Immature natural killer cell (primary cell): ENCODE data around the gene TNPO2. TPM values are rescaled to one million over a fixed set of nuclear protein-coding genes. Genes with fewer than 3 reads are reported as not detected.
A peak's percentile ranks its signal among the peaks of the same experiment; 100 is the strongest.
"Not testable (repeated sequence)": the region's sequence is repeated elsewhere in the genome, so short reads cannot be mapped to it uniquely, and the experiment has no call there.

Source experiments
- DNase-seq, 3 donors: peaks; one replicate each; pipeline ENCODE4 v3.0.0; 2022; ENCODE audit warnings: mixed read lengths in 1 of 3
- H3K27ac Mint-ChIP-seq, 6 donors: one replicate each; pipeline ENCODE4 v1.8.0; 2020; ENCODE audit warnings: mixed read lengths in 6 of 6, mild to moderate bottlenecking in 5 of 6, inconsistent platforms in 4 of 6, moderate library complexity in 3 of 6
- H3K27me3 Mint-ChIP-seq, 3 donors: one replicate each; pipeline ENCODE4 v1.8.0; 2020 to 2021; ENCODE audit warnings: low read depth in 3 of 3, mild to moderate bottlenecking in 3 of 3, mixed read lengths in 3 of 3, moderate library complexity in 3 of 3, inconsistent platforms in 1 of 3
- H3K36me3 Mint-ChIP-seq, 3 donors: one replicate each; pipeline ENCODE4 v1.8.0; 2020; ENCODE audit warnings: mixed read lengths in 3 of 3, inconsistent platforms in 2 of 3, mild to moderate bottlenecking in 2 of 3
- H3K4me1 Mint-ChIP-seq, 2 donors: one replicate each; pipeline ENCODE4 v1.8.0; 2020; ENCODE audit warnings: inconsistent platforms in 2 of 2, mild to moderate bottlenecking in 2 of 2, mixed read lengths in 2 of 2, moderate library complexity in 1 of 2
- H3K4me3 Mint-ChIP-seq, 5 donors: one replicate each; pipeline ENCODE4 v1.8.0; 2020; ENCODE audit warnings: mild to moderate bottlenecking in 5 of 5, mixed read lengths in 5 of 5, inconsistent platforms in 3 of 5, moderate library complexity in 3 of 5
- H3K9me3 Mint-ChIP-seq, 6 donors: one replicate each; pipeline ENCODE4 v1.8.0; 2020; ENCODE audit warnings: mild to moderate bottlenecking in 6 of 6, mixed read lengths in 6 of 6, inconsistent platforms in 4 of 6, moderate library complexity in 3 of 6
- polyA plus RNA-seq, 3 donors: library from polyadenylated mRNA; unstranded; fragments of 300-500 nt; fragmentation: Illumina TruSeq; gene quantifications; one replicate each; pipeline ENCODE4 v1.2.3, GENCODE V29; 2021

Gene TNPO2
- polyA plus RNA-seq, 3 donors from 2014 or later: 0.46 to 4.0 (median 0.98) TPM

DNA sequence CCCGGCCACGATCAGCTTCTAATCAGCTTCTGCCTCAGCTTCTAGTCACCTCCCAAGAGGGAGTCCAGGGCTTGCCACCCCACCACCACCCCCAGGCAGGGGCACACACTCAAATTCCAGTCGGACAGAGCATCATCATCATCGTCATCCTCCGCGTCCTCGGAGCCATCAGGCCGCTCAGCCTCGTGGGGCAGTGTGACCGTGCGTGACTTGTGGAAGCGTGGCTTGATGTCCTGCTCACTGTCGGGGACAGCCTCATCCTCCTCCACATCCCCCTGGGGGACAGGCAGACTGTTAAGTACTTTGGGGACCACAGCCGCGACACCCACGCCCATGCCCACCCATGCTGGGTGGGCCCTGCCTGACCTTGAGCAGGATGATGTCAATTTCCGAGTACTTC lies 12.5 kb downstream of the TNPO2 start:
- Mint-ChIP-seq H3K27me3 (no peaks in the 10 kb centered on the region), H3K27ac (no peak overlapping the region), H3K9me3 (no peaks in the 10 kb centered on the region), H3K36me3 (peaks cover 0 to 30% (median 8%) of the 10 kb centered on the region in 3 donors), H3K4me1 (no peaks in the 10 kb centered on the region), H3K4me3 (no peak overlapping the region)
- DNase-seq: no peak

DNA sequence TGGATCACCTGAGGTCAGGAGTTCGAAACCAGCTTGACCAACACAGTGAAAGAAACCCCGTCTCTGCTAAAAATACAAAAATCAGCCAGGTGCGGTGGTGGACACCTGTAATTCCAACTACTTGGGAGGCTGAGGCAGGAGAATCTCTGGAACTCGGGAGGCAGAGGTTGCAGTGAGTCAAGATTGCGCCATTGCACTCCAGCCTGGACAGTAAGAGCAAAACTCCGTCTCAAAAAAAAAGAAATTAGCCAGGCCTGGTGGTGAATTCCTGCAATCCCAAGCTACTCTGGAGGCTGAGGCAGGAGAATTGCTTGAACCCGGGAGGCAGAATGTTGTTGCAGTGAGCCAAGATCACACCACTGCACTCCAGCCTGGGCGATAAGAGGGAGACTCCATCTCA lies 15.1 kb downstream of the TNPO2 start:
- H3K4me1 Mint-ChIP-seq: no peaks in the 10 kb centered on the region
- no peak overlapping the region for H3K27ac Mint-ChIP-seq
- no peak overlapping the region for H3K4me3 Mint-ChIP-seq
- H3K36me3 Mint-ChIP-seq: peaks cover 0 to 32% (median 7%) of the 10 kb centered on the region in 3 donors
- no peak for DNase-seq
- H3K27me3 Mint-ChIP-seq: peaks cover 0 to 1% (median 0%) of the 10 kb centered on the region in 3 donors
- no peaks in the 10 kb centered on the region for H3K9me3 Mint-ChIP-seq

GRCh38 chr19:12706332-12706718 lies 17.4 kb downstream of the TNPO2 start:
- Mint-ChIP-seq H3K9me3 (no peaks in the 10 kb centered on the region), H3K4me1 (no peaks in the 10 kb centered on the region), H3K27ac (no peak overlapping the region), H3K27me3 (peaks cover 0 to 1% (median 0%) of the 10 kb centered on the region in 3 donors), H3K4me3 (no peak overlapping the region), H3K36me3 (peaks cover 4 to 28% (median 12%) of the 10 kb centered on the region in 3 donors)
- DNase-seq: no peak

GRCh38 chr19:12705654-12706331 lies 17.9 kb downstream of the TNPO2 start:
- DNase-seq: no peak
- H3K36me3 Mint-ChIP-seq: peaks cover 4 to 28% (median 12%) of the 10 kb centered on the region in 3 donors
- H3K9me3 Mint-ChIP-seq: no peaks in the 10 kb centered on the region
- H3K27me3 Mint-ChIP-seq: peaks cover 0 to 1% (median 0%) of the 10 kb centered on the region in 3 donors
- no peak overlapping the region for H3K4me3 Mint-ChIP-seq
- H3K4me1 Mint-ChIP-seq: no peaks in the 10 kb centered on the region
- H3K27ac Mint-ChIP-seq: no peak overlapping the region

DNA sequence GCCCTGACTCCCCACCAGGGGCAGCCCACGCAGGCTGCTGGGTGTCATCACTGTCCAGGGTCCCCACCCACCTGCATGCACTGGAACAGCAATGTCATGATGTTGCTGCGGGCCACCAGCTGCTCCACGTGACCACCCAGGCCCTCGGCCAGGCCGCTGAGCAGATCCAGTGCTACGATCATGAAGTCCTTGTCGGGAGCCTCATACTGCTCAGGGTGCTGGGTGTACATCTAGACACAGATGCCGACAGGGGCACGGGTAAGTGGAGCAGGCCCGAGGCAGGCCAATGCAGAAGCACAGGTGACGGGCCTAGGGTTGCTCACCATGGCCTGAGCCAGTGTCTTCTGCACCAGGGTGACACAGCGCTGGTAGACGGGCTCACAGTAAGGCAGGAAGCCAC lies 18.6 kb downstream of the TNPO2 start:
- no peak overlapping the region for H3K27ac Mint-ChIP-seq
- no peaks in the 10 kb centered on the region for H3K9me3 Mint-ChIP-seq
- H3K4me3 Mint-ChIP-seq: no peak overlapping the region
- DNase-seq: no peak
- peaks cover 4 to 24% (median 8%) of the 10 kb centered on the region in 3 donors for H3K36me3 Mint-ChIP-seq
- no peaks in the 10 kb centered on the region for H3K4me1 Mint-ChIP-seq
- H3K27me3 Mint-ChIP-seq: peaks cover 0 to 1% (median 0%) of the 10 kb centered on the region in 3 donors

DNA sequence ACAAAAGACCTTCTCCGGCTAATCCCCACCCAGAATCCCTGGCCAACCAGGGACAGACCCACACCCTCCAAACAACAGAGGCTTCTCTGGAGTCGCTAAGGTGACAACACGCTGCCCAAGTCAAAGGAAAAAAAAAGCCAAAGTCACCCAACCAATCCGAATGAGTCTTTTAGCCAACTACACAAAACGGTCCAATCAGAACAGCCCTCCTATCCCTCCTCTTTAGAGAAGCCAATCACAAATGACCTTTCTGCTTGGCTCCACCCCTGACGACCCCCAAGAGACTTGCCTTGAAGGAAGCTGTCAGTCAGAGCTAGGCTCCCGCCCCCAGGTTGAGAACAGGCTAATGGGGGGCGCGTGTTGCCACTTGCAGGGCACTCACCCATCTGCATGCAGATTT lies 20.7 kb downstream of the TNPO2 start:
- H3K4me1 Mint-ChIP-seq: peaks cover 2 to 4% of the 10 kb centered on the region in 2 donors
- peaks cover 4 to 22% (median 7%) of the 10 kb centered on the region in 3 donors for H3K36me3 Mint-ChIP-seq
- H3K27ac Mint-ChIP-seq: no peak overlapping the region
- no peaks in the 10 kb centered on the region for H3K9me3 Mint-ChIP-seq
- peaks cover 0 to 1% (median 1%) of the 10 kb centered on the region in 3 donors for H3K27me3 Mint-ChIP-seq
- H3K4me3 Mint-ChIP-seq: no peak overlapping the region
- no peak for DNase-seq

GRCh38 chr19:12701596-12702282 lies 22.0 kb downstream of the TNPO2 start:
- no peak overlapping the region for H3K4me3 Mint-ChIP-seq
- peaks cover 4 to 9% of the 10 kb centered on the region in 2 donors for H3K4me1 Mint-ChIP-seq
- peaks cover 4 to 22% (median 7%) of the 10 kb centered on the region in 3 donors for H3K36me3 Mint-ChIP-seq
- H3K27me3 Mint-ChIP-seq: peaks cover 1 to 2% (median 1%) of the 10 kb centered on the region in 3 donors
- H3K9me3 Mint-ChIP-seq: no peaks in the 10 kb centered on the region
- H3K27ac Mint-ChIP-seq: no peak overlapping the region
- no peak for DNase-seq

- Mint-ChIP-seq H3K4me3 (peak overlapping the region; percentile 58 to 80 (median 75)), H3K27ac (peak overlapping the region; percentile 72 to 87 (median 79)), H3K27me3 (peaks cover 3 to 8% (median 6%) of the 10 kb centered on the region in 3 donors), H3K4me1 (peaks cover 11 to 14% of the 10 kb centered on the region in 2 donors), H3K36me3 (peaks cover 2 to 5% (median 3%) of the 10 kb centered on the region in 3 donors), H3K9me3 (no peaks in the 10 kb centered on the region)
- no peak for DNase-seq
These were observed 25.6 kb downstream of the TNPO2 start for GRCh38 chr19:12698138-12698537.

DNA sequence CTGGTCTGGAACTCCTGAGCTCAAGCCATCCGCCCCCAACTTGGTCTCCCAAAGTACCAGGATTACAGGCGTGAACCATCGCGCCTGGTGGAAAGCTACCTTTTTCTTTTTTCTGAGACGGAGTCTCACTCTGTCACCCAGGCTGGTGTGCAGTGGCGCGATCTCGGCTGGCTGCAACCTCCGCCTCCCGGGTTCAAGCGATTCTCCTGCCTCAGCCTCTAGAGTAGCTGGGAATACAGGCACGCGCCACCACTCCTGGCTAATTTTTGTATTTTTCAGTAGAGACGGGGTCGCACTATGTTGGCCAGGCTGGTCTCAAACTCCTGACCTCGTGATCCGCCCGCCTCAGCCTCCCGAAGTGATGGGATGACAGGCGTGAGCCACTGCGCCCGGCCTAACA lies 26.3 kb downstream of the TNPO2 start:
- not testable (repeated sequence) for H3K9me3 Mint-ChIP-seq, DNase-seq, H3K36me3 Mint-ChIP-seq, H3K27me3 Mint-ChIP-seq
- H3K27ac Mint-ChIP-seq: peak overlapping the region in 3 of 6 donors; percentile 7 to 77 (median 22)
- H3K4me3 Mint-ChIP-seq: peak overlapping the region in 4 of 5 donors; percentile 18 to 50 (median 25)
- H3K4me1 Mint-ChIP-seq: peaks cover 11 to 14% of the 10 kb centered on the region in 2 donors

GRCh38 chr19:12696366-12697335 lies 27.1 kb downstream of the TNPO2 start, which contains the start of gene FBXW9:
FBXW9 (minus strand) TSS chr19:12696631; CDS start chr19:12696581, 50 bp downstream.
- Mint-ChIP-seq H3K27ac (peak within 1 kb of the TSS; percentile 91 to 98 (median 96)), H3K4me3 (peak within 1 kb of the TSS; percentile 90 to 94 (median 93)), H3K36me3 (peaks cover 0 to 3% (median 0%) of the 10 kb centered on the region in 3 donors), H3K9me3 (no peaks in the 10 kb centered on the region), H3K27me3 (peaks cover 3 to 8% (median 6%) of the 10 kb centered on the region in 3 donors), H3K4me1 (peaks cover 11 to 14% of the 10 kb centered on the region in 2 donors)
- peak; percentile 93 to 95 (median 93) for DNase-seq

- H3K4me1 Mint-ChIP-seq: peaks cover 11 to 14% of the 10 kb centered on the region in 2 donors
These were observed 27.8 kb downstream of the TNPO2 start for GRCh38 chr19:12695997-12696365.

GRCh38 chr19:12695514-12695913 lies 28.2 kb downstream of the TNPO2 start:
- DNase-seq: no peak
- H3K36me3 Mint-ChIP-seq: peaks cover 0 to 3% (median 0%) of the 10 kb centered on the region in 3 donors
- H3K4me3 Mint-ChIP-seq: peak overlapping the region; percentile 67 to 94 (median 75)
- peaks cover 11 to 14% of the 10 kb centered on the region in 2 donors for H3K4me1 Mint-ChIP-seq
- H3K27me3 Mint-ChIP-seq: peaks cover 3 to 8% (median 6%) of the 10 kb centered on the region in 3 donors
- peak overlapping the region in 1 of 6 donors; percentile 67 for H3K27ac Mint-ChIP-seq
- H3K9me3 Mint-ChIP-seq: no peaks in the 10 kb centered on the region

More at GRCh38 chr19:12695997-12696365, 27.8 kb downstream of the TNPO2 start:
- Mint-ChIP-seq H3K4me3 (peak overlapping the region; percentile 90 to 94 (median 93)), H3K27ac (peak overlapping the region in 5 of 6 donors; percentile 51 to 98 (median 91)), H3K27me3 (peaks cover 3 to 8% (median 6%) of the 10 kb centered on the region in 3 donors), H3K36me3 (peaks cover 0 to 3% (median 0%) of the 10 kb centered on the region in 3 donors), H3K9me3 (no peaks in the 10 kb centered on the region)
- DNase-seq: no peak

DNA sequence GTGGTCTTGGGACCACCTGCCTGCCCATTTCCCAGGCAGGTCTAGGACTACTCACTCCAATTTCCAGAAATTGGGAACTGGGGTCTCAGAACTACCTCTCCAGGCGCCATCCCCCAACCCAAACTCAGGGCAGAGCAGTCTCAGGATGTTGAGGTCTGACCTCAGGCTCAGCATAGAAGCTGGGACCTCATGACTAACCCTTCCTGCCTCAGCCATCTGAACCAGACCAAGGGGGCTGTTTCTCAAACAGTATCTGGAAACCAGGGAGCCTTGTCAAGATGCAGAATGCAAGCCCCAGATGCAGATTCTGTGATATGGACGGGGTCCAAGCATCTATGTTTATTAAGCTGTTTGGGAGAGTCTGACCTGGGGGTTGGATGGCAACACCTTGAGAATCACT lies 28.6 kb downstream of the TNPO2 start:
- no peak for DNase-seq
- no peaks in the 10 kb centered on the region for H3K9me3 Mint-ChIP-seq

More for the DNA sequence above, 28.6 kb downstream of the TNPO2 start:
- Mint-ChIP-seq H3K27me3 (peaks cover 3 to 8% (median 6%) of the 10 kb centered on the region in 3 donors), H3K4me1 (peaks cover 11 to 14% of the 10 kb centered on the region in 2 donors), H3K4me3 (peak overlapping the region in 4 of 5 donors; percentile 25 to 94 (median 46)), H3K27ac (no peak overlapping the region), H3K36me3 (peaks cover 0 to 3% (median 0%) of the 10 kb centered on the region in 3 donors)
